Muscle of back (tissue), 13 donors: ENCODE measurements around the gene ENDOU. TPM values are rescaled to one million over a fixed set of nuclear protein-coding genes. Genes with fewer than 3 reads are reported as not detected.

Source experiments
- DNase-seq, 3 donors: peaks; one replicate each; pipeline versions ENCODE4 v3.0.0 to v3.0.0-alpha.2; 2013
- long read RNA-seq, 9 donors: transcript quantifications; one replicate each; lab custom pipeline, GENCODE V29; 2026
- polyA plus RNA-seq, 10 donors: library from polyadenylated mRNA; unstranded; fragments of 120-200 nt; gene quantifications; one replicate each; pipeline ENCODE4 v1.2.1, GENCODE V29; 2013; ENCODE audit not compliant: insufficient read length in 10 of 10

ENDOU gene, protein sequence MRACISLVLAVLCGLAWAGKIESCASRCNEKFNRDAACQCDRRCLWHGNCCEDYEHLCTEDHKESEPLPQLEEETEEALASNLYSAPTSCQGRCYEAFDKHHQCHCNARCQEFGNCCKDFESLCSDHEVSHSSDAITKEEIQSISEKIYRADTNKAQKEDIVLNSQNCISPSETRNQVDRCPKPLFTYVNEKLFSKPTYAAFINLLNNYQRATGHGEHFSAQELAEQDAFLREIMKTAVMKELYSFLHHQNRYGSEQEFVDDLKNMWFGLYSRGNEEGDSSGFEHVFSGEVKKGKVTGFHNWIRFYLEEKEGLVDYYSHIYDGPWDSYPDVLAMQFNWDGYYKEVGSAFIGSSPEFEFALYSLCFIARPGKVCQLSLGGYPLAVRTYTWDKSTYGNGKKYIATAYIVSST
- polyA plus RNA-seq, result 1 to 10 TPM in 1 of 10 donors, under 1 TPM in 9; 0.19 to 1.8 (median 0.32) TPM
- long read RNA-seq, donor 1, result 0 reads
- long read RNA-seq, donor 2, result 0 reads
- long read RNA-seq, donor 3, result 0 reads
- long read RNA-seq, donor 4, result 0 reads
- long read RNA-seq, donor 5, result 0 reads
- long read RNA-seq, donor 6, result 0 reads
- long read RNA-seq, donor 7, result 0 reads
- long read RNA-seq, donor 8, result 0 reads
- long read RNA-seq, donor 9, result 0 reads

GRCh38 chr12:47725091-47725772 lies at the start of gene ENDOU:
ENDOU (minus strand) TSS chr12:47725490; CDS start chr12:47725413, 77 bp downstream.
- no peak for DNase-seq

DNA sequence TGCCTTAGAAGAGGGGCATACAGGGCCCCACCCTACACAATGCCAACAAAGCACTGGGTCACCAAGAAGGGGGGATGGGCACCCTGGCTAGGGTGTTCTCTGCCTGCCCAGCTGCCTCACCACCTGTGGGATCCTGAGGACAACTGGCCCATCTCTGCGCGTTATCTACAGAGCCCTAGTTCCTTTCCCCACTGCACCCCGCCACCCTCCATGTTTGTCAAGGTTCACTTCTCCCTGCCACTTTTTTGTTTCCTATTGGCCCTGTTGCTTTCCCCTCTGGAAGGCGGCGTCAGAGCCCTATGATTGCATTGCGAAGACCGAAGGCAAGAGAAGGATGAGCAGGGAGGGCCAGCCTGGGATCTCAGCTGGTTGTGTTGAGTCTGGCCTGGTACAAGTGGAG lies 49.4 kb upstream of the ENDOU start:
- DNase-seq, result no peak

GRCh38 chr12:47773858-47774580 lies 48.7 kb upstream of the ENDOU start:
- DNase-seq, result no peak

GRCh38 chr12:47773062-47773857 lies 48.0 kb upstream of the ENDOU start, which contains the start of gene SLC48A1:
SLC48A1 (plus strand) TSS chr12:47773238; CDS start chr12:47773305, 67 bp downstream.
- DNase-seq, result peak; percentile 61 to 84 (median 76)

DNA sequence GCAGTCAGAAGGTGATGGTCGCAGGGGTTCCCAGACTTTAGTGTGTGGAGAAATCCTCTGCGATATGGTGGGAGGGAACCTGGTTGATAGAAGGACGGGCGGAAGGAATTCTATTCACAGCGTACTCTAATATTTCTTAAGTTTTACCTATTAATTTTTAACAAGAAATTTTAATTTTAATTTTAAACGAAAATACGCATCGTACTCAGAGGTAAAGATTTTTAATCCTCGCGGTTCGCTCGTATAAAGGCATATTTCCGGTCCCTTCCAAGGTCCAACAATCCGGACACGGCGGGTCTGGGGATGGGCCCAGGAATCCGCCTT lies 47.4 kb upstream of the ENDOU start:
- DNase-seq, result no peak

- DNase-seq, result no peak
Observed at GRCh38 chr12:47772094-47772660, 46.9 kb upstream of the ENDOU start.

DNA sequence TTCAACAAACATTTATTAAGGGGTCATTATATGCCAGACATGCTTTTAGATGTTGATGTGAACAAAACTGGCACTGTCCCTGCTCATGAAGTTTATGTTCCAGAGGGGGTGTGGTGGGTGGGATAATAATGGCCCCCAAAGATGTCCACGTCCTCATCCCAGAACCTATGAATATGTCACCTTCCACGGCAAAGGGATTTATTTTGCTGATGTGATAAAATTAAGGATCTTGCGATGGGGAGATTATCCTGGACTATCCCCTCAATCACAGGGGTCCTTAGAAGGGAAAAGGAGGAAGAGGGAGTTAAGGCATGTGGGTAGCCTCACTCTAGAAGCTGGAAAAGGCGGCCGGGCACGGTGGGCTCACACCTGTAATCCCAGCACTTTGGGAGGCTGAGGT lies 46.0 kb upstream of the ENDOU start:
- DNase-seq, result no peak

DNA sequence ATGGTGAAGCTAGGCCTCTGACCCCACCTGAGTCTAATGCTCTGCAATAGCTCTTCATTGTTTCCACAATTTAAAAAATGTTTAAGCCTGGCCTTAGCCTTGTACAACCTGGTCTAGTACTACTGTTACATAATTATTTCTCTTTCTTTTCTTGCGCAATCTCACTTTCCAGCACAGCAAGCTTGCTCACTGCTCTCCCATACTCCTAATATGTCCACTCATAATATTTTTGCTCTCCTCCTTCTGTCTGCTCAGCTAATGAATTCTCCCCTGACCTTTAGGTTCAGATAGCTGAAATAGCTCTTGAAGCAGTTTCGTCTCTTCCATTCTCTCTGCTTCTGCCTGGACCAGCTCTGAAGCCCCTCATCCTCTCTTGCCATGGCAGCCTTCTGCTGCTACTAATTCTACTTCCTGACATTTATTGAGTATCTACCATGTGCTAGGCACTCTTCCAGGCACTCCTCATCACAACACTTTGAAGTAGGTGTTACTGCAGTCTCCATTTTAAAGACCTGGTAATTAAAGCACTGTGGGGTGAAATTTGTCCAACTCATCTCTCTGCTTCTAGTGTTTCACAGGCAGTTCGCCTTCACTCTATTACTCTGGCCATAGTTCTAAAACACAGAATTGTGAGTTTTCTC lies 44.9 kb upstream of the ENDOU start:
- DNase-seq, result no peak

DNA sequence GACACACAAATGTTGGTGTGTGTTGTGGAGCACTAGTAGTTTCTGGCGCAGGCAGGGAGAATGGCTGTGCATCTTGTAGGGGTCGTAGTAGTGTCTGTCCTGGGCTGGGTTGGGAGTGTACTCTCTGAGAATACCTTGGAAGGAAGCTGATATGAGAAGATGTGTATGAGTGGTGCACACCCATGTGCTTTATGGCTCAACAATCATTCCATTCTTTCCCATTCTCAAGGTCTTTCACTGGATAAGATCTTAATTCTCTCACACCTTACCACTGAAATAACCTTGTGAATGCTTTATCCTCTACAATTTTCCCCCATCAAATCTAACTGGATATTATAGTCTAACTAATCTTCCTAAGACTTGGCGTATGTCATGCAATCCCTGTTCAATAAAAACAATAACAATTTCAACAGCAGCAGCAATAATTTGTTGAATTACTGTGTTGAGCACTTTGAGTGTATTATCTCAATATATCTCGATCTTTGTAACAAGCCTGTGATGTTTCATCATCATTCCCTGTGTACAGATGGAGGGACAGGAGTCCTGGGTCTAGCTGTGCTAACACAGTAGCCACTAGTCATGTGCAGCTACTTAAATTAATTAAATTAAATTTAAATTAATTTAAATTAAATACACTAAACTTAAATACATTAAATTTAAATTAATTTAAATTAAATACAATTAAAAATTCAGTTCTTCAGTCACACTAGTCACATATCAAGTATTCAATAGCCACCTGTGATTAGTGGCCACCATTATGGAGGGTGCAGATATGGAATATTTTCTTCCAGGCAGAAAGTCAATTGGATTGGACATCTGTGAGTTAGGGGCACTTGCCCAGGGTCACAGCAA lies 44.2 kb upstream of the ENDOU start:
- DNase-seq, result no peak

- no peak for DNase-seq
Observed at GRCh38 chr12:47768323-47768811, 43.1 kb upstream of the ENDOU start.

DNA sequence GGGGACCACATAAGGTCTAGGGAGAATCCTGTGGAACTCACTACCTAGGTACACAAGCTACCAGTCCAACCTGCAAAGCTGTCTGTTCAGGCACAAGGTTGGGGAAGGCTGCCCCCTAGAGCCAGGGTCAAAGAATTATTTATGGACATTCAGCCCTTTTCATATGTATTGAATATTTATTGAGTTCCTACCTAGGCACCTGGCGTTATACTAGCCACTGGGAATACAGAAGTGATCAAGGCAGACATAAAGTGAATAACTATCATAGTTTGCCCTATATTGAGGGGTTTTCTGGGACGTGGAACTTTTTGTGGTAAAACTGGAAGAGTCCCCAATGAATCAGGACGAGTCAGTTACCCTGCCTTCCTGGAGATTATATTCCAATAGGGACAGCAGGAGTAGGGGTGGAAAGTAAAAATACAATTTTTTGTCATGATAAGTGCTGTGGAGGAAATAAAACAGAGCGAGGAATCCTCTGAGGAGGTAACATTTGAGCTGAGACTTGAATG lies 42.0 kb upstream of the ENDOU start:
- no peak for DNase-seq

DNA sequence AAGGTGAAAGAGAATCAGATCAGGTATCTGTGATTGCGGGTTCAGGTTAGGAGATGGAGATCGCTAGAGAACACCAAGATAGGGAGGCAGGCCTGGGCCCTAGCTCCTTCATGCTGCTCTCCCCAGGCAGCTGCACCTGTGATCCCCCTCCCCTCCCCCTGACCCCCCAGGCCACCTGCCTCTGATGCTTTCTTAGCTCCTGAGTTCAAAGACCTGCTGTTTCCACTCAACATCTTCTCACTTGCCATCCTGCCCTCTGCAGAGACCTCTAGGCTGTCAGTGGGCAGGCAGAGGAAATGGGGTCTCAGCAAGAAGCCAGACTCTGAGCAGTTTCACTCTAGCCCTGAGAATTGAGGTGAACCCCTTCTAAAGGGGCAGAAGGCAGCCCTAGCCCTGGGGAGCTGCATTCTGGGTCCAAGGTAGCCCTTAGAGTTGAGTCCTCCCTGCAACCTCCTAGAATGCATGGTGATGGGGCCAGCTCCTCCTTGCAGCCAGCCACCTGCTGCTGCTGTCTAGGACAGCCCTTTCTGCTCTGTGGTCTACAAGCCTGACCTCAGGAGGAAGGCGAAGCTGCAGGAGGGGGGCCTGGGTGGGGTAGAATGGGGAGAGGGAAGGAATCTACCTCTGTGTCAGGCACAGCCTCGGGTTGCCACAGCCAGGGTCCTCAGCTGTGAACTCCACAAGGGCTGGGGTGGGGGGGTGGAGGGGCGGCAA lies 41.4 kb upstream of the ENDOU start:
- DNase-seq, result no peak

- no peak for DNase-seq
Observed at GRCh38 chr12:47763481-47764346, 38.4 kb upstream of the ENDOU start.

DNA sequence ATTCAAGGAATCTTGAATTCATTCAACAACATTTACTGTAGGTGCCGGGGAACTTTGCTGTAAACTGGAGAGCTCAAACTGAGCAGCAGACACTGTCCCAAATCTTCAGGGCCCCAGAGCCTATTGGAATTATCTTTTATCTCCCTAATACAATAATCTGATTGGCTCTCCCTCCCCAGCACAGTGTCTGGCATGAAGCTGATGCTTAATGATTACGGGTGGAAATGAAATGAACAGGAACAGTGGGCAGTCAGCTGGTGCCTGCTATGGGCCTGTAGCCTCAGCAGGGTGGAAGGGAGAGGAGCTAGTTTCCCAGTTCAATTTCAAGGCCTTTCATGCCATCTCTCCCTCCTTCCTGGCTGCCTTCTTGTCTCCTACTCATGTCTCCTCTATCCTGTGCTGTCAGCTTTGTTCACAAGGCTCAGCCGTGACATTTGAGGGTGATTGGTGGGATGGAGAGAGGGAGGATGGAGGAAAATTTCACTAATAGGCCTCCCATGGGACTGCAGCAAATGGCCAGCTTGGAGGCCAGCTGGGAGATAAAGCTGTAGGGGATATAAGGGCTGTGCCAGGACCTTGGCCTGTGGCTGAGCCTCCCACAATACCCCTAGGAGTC lies 37.7 kb upstream of the ENDOU start:
- no peak for DNase-seq

- peak; percentile 73 to 93 (median 81) for DNase-seq
Observed at GRCh38 chr12:47758834-47759690, 33.8 kb upstream of the ENDOU start, which contains the start of gene RAPGEF3. RAPGEF3 (minus strand) TSS chr12:47758880; CDS start chr12:47758556, 324 bp downstream.

DNA sequence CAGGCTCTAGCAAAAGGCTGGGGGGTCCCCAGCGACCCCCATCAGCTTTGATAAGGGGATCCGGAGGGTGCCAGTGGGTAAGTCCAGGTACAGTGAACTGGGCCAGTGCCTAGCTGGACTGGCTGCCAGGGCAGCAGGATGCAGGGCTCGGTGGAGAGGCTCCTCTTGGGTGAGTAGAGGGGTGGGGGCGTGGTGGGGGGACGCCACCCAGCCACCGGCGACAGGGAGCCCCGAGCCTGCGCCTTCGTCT lies 33.2 kb upstream of the ENDOU start:
- no peak for DNase-seq
